Liver (tissue), 9 donors: ENCODE data around the gene LCE1D. TPM values are rescaled to one million over a fixed set of nuclear protein-coding genes. Genes with fewer than 3 reads are reported as not detected.

ENCODE experiments used
- DNase-seq: peaks from one replicate; pipeline ENCODE4 v3.0.0-alpha.2; 2017; ENCODE audit warnings: low spot score
- H3K27ac ChIP-seq, 2 donors: one replicate each; pipeline ENCODE4 v1.7.0; 2013; ENCODE audit warnings: inconsistent platforms in 2 of 2, low read length in 2 of 2, control low read depth in 1 of 2, low read depth in 1 of 2, mild to moderate bottlenecking in 1 of 2
- H3K27me3 ChIP-seq, 4 donors: one replicate each; pipeline versions ENCODE4 v1.6.1 to v1.7.0; 2013; ENCODE audit warnings: low read length in 3 of 4, inconsistent platforms in 1 of 4, mild to moderate bottlenecking in 1 of 4, moderate library complexity in 1 of 4; ENCODE audit not compliant: control insufficient read depth in 4 of 4, insufficient read depth in 4 of 4
- H3K36me3 ChIP-seq, 4 donors: one replicate each; pipeline versions ENCODE4 v1.6.1 to v1.7.0; 2013; ENCODE audit warnings: low read length in 3 of 4, mild to moderate bottlenecking in 3 of 4, low read depth in 1 of 4, moderate library complexity in 1 of 4; ENCODE audit not compliant: control insufficient read depth in 4 of 4, insufficient read depth in 3 of 4
- H3K4me1 ChIP-seq, 4 donors: one replicate each; pipeline versions ENCODE4 v1.6.1 to v1.7.0; 2013; ENCODE audit warnings: low read length in 3 of 4, mild to moderate bottlenecking in 3 of 4, moderate library complexity in 1 of 4; ENCODE audit not compliant: control insufficient read depth in 4 of 4, insufficient read depth in 4 of 4
- H3K4me3 ChIP-seq, 3 donors: one replicate each; pipeline versions ENCODE4 v1.6.1 to v1.7.0; 2013; ENCODE audit warnings: low read length in 3 of 3, control low read depth in 1 of 3, low read depth in 1 of 3, mild to moderate bottlenecking in 1 of 3
- H3K9ac ChIP-seq, 2 donors: one replicate each; pipeline ENCODE4 v1.7.0; 2013; ENCODE audit warnings: low read length in 2 of 2, mild to moderate bottlenecking in 2 of 2, moderate library complexity in 2 of 2, control low read depth in 1 of 2, low read depth in 1 of 2
- H3K9me3 ChIP-seq, 4 donors: one replicate each; pipeline versions ENCODE4 v1.6.1 to v1.7.0; 2013; ENCODE audit warnings: low read length in 3 of 4; ENCODE audit not compliant: control insufficient read depth in 4 of 4
- EGR1 ChIP-seq, 2 donors: IDR thresholded peaks; 2 replicates each; pipeline ENCODE4 v1.6.1; 2016 to 2018; ENCODE audit warnings: antibody characterized with exemption in 2 of 2, low read depth in 2 of 2
- FOXA1 ChIP-seq: IDR thresholded peaks from 2 replicates; pipeline ENCODE4 v1.6.1; 2016; ENCODE audit warnings: antibody characterized with exemption
- FOXA2 ChIP-seq: IDR thresholded peaks from 2 replicates; pipeline ENCODE4 v1.6.1; 2016; ENCODE audit warnings: antibody characterized with exemption
- GABPA ChIP-seq, 2 donors: IDR thresholded peaks in 1 of 2; conservative IDR thresholded peaks in 1 of 2; 2 replicates each; pipeline ENCODE4 v1.6.1; 2016; ENCODE audit warnings: antibody characterized with exemption in 2 of 2, mild to moderate bottlenecking in 1 of 2, moderate library complexity in 1 of 2
- HNF4A ChIP-seq, 2 donors: conservative IDR thresholded peaks; 2 replicates each; pipeline ENCODE4 v1.6.1; 2016; ENCODE audit warnings: antibody characterized with exemption in 2 of 2, mild to moderate bottlenecking in 2 of 2
- HNF4G ChIP-seq: IDR thresholded peaks from 2 replicates; pipeline ENCODE4 v1.6.1; 2016; ENCODE audit warnings: antibody characterized with exemption
- NR2F2 ChIP-seq: IDR thresholded peaks from 2 replicates; pipeline ENCODE4 v1.6.1; 2016; ENCODE audit warnings: antibody characterized with exemption
- RAD21 ChIP-seq, 2 donors: IDR thresholded peaks; 2 replicates each; pipeline ENCODE4 v1.6.1; 2016; ENCODE audit warnings: antibody characterized with exemption in 2 of 2, mild to moderate bottlenecking in 2 of 2
- RXRA ChIP-seq, 2 donors: IDR thresholded peaks; 2 replicates each; pipeline ENCODE4 v1.6.1; 2017 to 2018; ENCODE audit warnings: antibody characterized with exemption in 2 of 2, mild to moderate bottlenecking in 1 of 2
- SP1 ChIP-seq: IDR thresholded peaks from 2 replicates; pipeline ENCODE4 v1.6.1; 2018; ENCODE audit warnings: antibody characterized with exemption, mild to moderate bottlenecking
- TAF1 ChIP-seq: conservative IDR thresholded peaks from 2 replicates; pipeline ENCODE4 v1.6.1; 2016; ENCODE audit warnings: antibody characterized with exemption, mild to moderate bottlenecking
- WGBS: extraction: QIAGEN DNeasy Blood & Tissue Kit; methylation state at CpG from one replicate; pipeline ENCODE4 v1.1.7; 2013; 5-methylcytosine and 5-hydroxymethylcytosine counted together
- polyA plus RNA-seq, 2 donors: library from polyadenylated mRNA; stranded (reverse) in 1 of 2; unstranded in 1 of 2; fragments of 200-250 nt in 1 of 2; fragments of >200 nt in 1 of 2; fragmentation: Nextera tagmentation in 1 of 2; extraction: Ambion mirVana in 1 of 2; gene quantifications; one replicate each; pipeline versions ENCODE4 v1.2.1 to v1.2.3, GENCODE V29; 2013 to 2015
- total RNA-seq, 2 donors: library from RNA; depleted of rRNA; stranded (reverse); fragments of >200 nt; gene quantifications; one replicate each; pipeline ENCODE4 v1.2.3, GENCODE V29; 2014
- TF ChIP-seq, protein P1 (sequence below): fragments of 150-350 bp; IDR thresholded peaks from 2 replicates; pipeline ENCODE4 v1.5.1; 2017; ENCODE audit warnings: improper control_type of control experiment, low read depth, low read length; ENCODE audit not compliant: missing input control
- TF ChIP-seq, protein P2 (sequence below): IDR thresholded peaks from 2 replicates; pipeline ENCODE4 v1.6.1; 2016; ENCODE audit warnings: antibody characterized with exemption
- TF ChIP-seq, protein P3 (sequence below): IDR thresholded peaks from 2 replicates; pipeline ENCODE4 v1.6.1; 2016; ENCODE audit warnings: antibody characterized with exemption
- TF ChIP-seq, protein P4 (sequence below): IDR thresholded peaks from 2 replicates; pipeline ENCODE4 v1.6.1; 2016; ENCODE audit warnings: antibody characterized with exemption
- TF ChIP-seq, protein P5 (sequence below): IDR thresholded peaks from 2 replicates; pipeline ENCODE4 v1.6.1; 2016; ENCODE audit warnings: antibody characterized with exemption, mild to moderate bottlenecking
- donor health status: healthy.
- donor health status: healthy.
- donor health status: healthy.
- donor health status: healthy.
- donor health status: healthy.

LCE1D gene
- total and polyA plus RNA-seq, 4 donors = not detected

DNA sequence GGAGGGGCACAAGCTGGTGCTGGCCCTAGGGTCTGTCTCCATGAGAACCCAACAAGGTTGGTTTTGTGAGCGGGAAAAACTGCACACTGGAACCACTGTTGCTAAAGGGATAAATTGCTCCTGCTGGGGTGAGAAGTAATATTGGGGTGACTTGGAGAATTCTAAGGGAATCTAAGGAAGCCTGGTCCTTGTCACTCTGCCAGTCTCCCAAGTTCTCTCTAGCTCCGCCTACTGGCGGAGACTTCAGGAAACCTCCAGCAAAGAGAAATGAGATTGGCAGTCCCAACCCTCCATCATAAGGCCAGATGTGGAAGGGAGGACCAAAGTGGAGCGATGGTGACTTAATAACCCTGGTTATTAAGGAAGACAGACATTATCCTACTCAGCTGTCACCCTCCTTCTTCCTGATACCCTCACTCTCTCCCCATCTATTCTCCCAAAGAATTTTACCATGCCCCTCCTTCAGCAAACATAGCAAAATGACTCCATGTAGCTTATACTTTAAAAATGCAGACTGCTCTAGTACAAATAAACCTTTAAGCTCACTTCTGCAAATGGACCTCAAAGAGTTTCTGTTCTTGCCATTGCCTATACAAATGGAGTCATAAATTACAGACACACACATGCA is 18.9 kb upstream of the LCE1D start:
- TF ChIP-seq RAD21 (IDR thresholded peaks at IDR 0.05) = no peak
- TF ChIP-seq, protein P1, sequence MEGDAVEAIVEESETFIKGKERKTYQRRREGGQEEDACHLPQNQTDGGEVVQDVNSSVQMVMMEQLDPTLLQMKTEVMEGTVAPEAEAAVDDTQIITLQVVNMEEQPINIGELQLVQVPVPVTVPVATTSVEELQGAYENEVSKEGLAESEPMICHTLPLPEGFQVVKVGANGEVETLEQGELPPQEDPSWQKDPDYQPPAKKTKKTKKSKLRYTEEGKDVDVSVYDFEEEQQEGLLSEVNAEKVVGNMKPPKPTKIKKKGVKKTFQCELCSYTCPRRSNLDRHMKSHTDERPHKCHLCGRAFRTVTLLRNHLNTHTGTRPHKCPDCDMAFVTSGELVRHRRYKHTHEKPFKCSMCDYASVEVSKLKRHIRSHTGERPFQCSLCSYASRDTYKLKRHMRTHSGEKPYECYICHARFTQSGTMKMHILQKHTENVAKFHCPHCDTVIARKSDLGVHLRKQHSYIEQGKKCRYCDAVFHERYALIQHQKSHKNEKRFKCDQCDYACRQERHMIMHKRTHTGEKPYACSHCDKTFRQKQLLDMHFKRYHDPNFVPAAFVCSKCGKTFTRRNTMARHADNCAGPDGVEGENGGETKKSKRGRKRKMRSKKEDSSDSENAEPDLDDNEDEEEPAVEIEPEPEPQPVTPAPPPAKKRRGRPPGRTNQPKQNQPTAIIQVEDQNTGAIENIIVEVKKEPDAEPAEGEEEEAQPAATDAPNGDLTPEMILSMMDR = no peak
- TF ChIP-seq, protein P2, sequence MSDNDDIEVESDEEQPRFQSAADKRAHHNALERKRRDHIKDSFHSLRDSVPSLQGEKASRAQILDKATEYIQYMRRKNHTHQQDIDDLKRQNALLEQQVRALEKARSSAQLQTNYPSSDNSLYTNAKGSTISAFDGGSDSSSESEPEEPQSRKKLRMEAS = no peak
- TF ChIP-seq, protein P3, sequence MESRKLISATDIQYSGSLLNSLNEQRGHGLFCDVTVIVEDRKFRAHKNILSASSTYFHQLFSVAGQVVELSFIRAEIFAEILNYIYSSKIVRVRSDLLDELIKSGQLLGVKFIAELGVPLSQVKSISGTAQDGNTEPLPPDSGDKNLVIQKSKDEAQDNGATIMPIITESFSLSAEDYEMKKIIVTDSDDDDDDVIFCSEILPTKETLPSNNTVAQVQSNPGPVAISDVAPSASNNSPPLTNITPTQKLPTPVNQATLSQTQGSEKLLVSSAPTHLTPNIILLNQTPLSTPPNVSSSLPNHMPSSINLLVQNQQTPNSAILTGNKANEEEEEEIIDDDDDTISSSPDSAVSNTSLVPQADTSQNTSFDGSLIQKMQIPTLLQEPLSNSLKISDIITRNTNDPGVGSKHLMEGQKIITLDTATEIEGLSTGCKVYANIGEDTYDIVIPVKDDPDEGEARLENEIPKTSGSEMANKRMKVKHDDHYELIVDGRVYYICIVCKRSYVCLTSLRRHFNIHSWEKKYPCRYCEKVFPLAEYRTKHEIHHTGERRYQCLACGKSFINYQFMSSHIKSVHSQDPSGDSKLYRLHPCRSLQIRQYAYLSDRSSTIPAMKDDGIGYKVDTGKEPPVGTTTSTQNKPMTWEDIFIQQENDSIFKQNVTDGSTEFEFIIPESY = no peak
- Histone ChIP-seq H3K9ac (no peak overlapping the region), H3K36me3 (no peaks in the 10 kb centered on the region), H3K27me3 (peaks cover 0 to 7% (median 1%) of the 10 kb centered on the region in 4 donors), H3K4me1 (no peaks in the 10 kb centered on the region), H3K27ac (no peak overlapping the region), H3K4me3 (no peak overlapping the region), H3K9me3 (no peaks in the 10 kb centered on the region)
- 58% methylated on average over 4 of the region's 4 CpGs for whole genome bisulfite sequencing
- DNase-seq = no peak

DNA sequence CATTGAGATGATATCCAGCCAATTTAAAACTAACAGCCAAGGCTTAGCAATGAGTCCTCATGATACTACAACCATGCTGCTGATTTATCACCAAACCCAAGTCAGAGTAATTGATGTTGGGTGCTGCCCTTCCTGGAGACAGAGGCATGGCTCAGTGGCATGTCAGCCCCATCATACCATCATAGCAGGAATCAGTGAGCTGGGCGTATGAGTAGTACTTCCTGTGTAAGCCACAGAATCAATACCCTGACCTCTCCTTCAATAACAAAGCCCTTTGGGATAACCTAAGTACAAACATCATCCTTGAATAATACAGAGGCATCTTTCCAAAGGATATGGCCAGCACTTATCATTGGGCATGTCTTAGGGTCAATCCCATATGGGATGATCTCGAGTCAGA is 13.4 kb upstream of the LCE1D start:
- Histone ChIP-seq H3K27me3 (peaks cover 0 to 4% (median 3%) of the 10 kb centered on the region in 4 donors), H3K9ac (no peak overlapping the region), H3K4me1 (no peaks in the 10 kb centered on the region), H3K9me3 (no peaks in the 10 kb centered on the region), H3K27ac (no peak overlapping the region), H3K4me3 (no peak overlapping the region), H3K36me3 (no peaks in the 10 kb centered on the region)
- WGBS = 52% methylated on average over 2 of the region's 2 CpGs
- no peak for DNase-seq
- TF ChIP-seq NR2F2 (no peak), FOXA2 (no peak), RAD21 (IDR thresholded peaks at IDR 0.05) (no peak), SP1 (no peak), TAF1 (no peak), EGR1 (IDR thresholded peaks at IDR 0.05; ENCODE audit: low read depth in 2 of 2) (no peak), HNF4A (conservative IDR thresholded peaks at IDR 0.05) (no peak), GABPA (IDR thresholded peaks at IDR 0.05 in 1 of 2, conservative IDR thresholded peaks at IDR 0.05 in 1 of 2) (no peak), HNF4G (no peak), FOXA1 (no peak), RXRA (IDR thresholded peaks at IDR 0.05) (no peak)
- TF ChIP-seq, protein P1 = no peak
- TF ChIP-seq, protein P3 = no peak
- TF ChIP-seq, protein P4, sequence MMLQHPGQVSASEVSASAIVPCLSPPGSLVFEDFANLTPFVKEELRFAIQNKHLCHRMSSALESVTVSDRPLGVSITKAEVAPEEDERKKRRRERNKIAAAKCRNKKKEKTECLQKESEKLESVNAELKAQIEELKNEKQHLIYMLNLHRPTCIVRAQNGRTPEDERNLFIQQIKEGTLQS = no peak
- TF ChIP-seq, protein P5, sequence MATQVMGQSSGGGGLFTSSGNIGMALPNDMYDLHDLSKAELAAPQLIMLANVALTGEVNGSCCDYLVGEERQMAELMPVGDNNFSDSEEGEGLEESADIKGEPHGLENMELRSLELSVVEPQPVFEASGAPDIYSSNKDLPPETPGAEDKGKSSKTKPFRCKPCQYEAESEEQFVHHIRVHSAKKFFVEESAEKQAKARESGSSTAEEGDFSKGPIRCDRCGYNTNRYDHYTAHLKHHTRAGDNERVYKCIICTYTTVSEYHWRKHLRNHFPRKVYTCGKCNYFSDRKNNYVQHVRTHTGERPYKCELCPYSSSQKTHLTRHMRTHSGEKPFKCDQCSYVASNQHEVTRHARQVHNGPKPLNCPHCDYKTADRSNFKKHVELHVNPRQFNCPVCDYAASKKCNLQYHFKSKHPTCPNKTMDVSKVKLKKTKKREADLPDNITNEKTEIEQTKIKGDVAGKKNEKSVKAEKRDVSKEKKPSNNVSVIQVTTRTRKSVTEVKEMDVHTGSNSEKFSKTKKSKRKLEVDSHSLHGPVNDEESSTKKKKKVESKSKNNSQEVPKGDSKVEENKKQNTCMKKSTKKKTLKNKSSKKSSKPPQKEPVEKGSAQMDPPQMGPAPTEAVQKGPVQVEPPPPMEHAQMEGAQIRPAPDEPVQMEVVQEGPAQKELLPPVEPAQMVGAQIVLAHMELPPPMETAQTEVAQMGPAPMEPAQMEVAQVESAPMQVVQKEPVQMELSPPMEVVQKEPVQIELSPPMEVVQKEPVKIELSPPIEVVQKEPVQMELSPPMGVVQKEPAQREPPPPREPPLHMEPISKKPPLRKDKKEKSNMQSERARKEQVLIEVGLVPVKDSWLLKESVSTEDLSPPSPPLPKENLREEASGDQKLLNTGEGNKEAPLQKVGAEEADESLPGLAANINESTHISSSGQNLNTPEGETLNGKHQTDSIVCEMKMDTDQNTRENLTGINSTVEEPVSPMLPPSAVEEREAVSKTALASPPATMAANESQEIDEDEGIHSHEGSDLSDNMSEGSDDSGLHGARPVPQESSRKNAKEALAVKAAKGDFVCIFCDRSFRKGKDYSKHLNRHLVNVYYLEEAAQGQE = no peak
- TF ChIP-seq, protein P2 = no peak
